GM23338 (cell line): ENCODE results near the gene LNX1. TPM values are rescaled to one million over a fixed set of nuclear protein-coding genes. Genes with fewer than 3 reads are reported as not detected.

Experiments used
- ATAC-seq: fragments of 200-7000 bp; cut with Tn5 transposase; 3 replicates; pipeline ENCODE4 v1.9.1; 2020
- DNase-seq: peaks from one replicate; pipeline ENCODE4 v3.0.0-alpha.2; 2015; ENCODE audit warnings: low spot score
- H2AFZ ChIP-seq: fragments of 200-600 bp; sonication (generic); 2 replicates; pipeline ENCODE4 v1.8.0; 2016; ENCODE audit warnings: antibody characterized with exemption, mild to moderate bottlenecking, moderate library complexity
- H3F3A ChIP-seq: fragments of 200-600 bp; sonication (generic); replicated peaks from 2 replicates; pipeline ENCODE4 v1.8.0; 2017; ENCODE audit warnings: antibody characterized with exemption, mixed run types, low read depth
- H3K27ac ChIP-seq: fragments of 200-600 bp; sonication (generic); 2 replicates; pipeline ENCODE4 v1.6.1; 2016; ENCODE audit warnings: low read depth
- H3K27me3 ChIP-seq: fragments of 200-600 bp; sonication (generic); 2 replicates; pipeline ENCODE4 v1.8.0; 2016; ENCODE audit warnings: mild to moderate bottlenecking, mixed run types, moderate library complexity; ENCODE audit not compliant: insufficient read depth
- H3K36me3 ChIP-seq: fragments of 200-600 bp; sonication (generic); 2 replicates; pipeline ENCODE4 v1.8.0; 2016; ENCODE audit warnings: mild to moderate bottlenecking; ENCODE audit not compliant: insufficient read depth
- H3K4me1 ChIP-seq: fragments of 200-600 bp; sonication (generic); 2 replicates; pipeline ENCODE4 v1.8.0; 2016; ENCODE audit warnings: mild to moderate bottlenecking, moderate library complexity; ENCODE audit not compliant: insufficient read depth
- H3K4me2 ChIP-seq: fragments of 200-600 bp; sonication (generic); 2 replicates; pipeline ENCODE4 v1.7.1; 2017; ENCODE audit warnings: mixed run types
- H3K4me3 ChIP-seq: fragments of 200-600 bp; sonication (generic); 2 replicates; pipeline ENCODE4 v1.6.1; 2016; ENCODE audit warnings: mixed run types
- H3K79me2 ChIP-seq: fragments of 200-600 bp; sonication (generic); replicated peaks from 2 replicates; pipeline ENCODE4 v1.8.0; 2017; ENCODE audit warnings: mild to moderate bottlenecking; ENCODE audit not compliant: insufficient read depth
- H3K9me2 ChIP-seq: fragments of 200-600 bp; sonication (generic); 2 replicates; pipeline ENCODE4 v1.8.0; 2017; ENCODE audit not compliant: insufficient read depth
- H4K20me1 ChIP-seq: fragments of 200-600 bp; sonication (generic); replicated peaks from 2 replicates; pipeline ENCODE4 v1.8.0; 2017; ENCODE audit warnings: mild to moderate bottlenecking; ENCODE audit not compliant: insufficient read depth
- H3K27ac Mint-ChIP-seq: 2 replicates; pipeline ENCODE4 v1.8.0; 2020; ENCODE audit warnings: inconsistent platforms, mild to moderate bottlenecking, moderate library complexity, mixed read lengths
- H3K27me3 Mint-ChIP-seq: 3 replicates; pipeline ENCODE4 v1.8.0; 2022; ENCODE audit warnings: low read depth, mild to moderate bottlenecking, moderate library complexity, mixed read lengths, inconsistent platforms; ENCODE audit not compliant: insufficient read depth, poor library complexity
- H3K36me3 Mint-ChIP-seq: 3 replicates; pipeline ENCODE4 v1.8.0; 2021; ENCODE audit warnings: low read depth, mild to moderate bottlenecking, inconsistent platforms, moderate library complexity, mixed read lengths
- H3K4me1 Mint-ChIP-seq: 3 replicates; pipeline ENCODE4 v1.8.0; 2020; ENCODE audit warnings: mild to moderate bottlenecking, inconsistent platforms, mixed read lengths
- H3K4me3 Mint-ChIP-seq: 3 replicates; pipeline ENCODE4 v1.8.0; 2021; ENCODE audit warnings: moderate library complexity, mild to moderate bottlenecking, inconsistent platforms, mixed read lengths
- H3K9me3 Mint-ChIP-seq: 3 replicates; pipeline ENCODE4 v1.8.0; 2020; ENCODE audit warnings: moderate library complexity, mild to moderate bottlenecking, inconsistent platforms, mixed read lengths
- CREB1 ChIP-seq: fragments of 250-450 bp; sonication (Bioruptor Pico); IDR thresholded peaks from 2 replicates; pipeline ENCODE4 v1.5.0; 2020; ENCODE audit warnings: low read depth, mild to moderate bottlenecking, moderate library complexity
- ETS1 ChIP-seq: IDR thresholded peaks from 2 replicates; pipeline ENCODE4 v1.6.1; 2016; ENCODE audit warnings: antibody characterized with exemption
- EZH2 ChIP-seq: fragments of 200-600 bp; sonication (generic); IDR thresholded peaks from one replicate; pipeline ENCODE4 v1.8.0; 2017; ENCODE audit warnings: antibody characterized with exemption, mild to moderate bottlenecking, low read depth; ENCODE audit not compliant: unreplicated experiment
- EZH2phosphoT487 ChIP-seq: fragments of 200-600 bp; sonication (generic); IDR thresholded peaks from one replicate; pipeline ENCODE4 v1.8.1; 2018; ENCODE audit warnings: antibody characterized with exemption; ENCODE audit not compliant: unreplicated experiment
- JUNB ChIP-seq: IDR thresholded peaks from one replicate; pipeline ENCODE4 v1.6.1; 2016; ENCODE audit warnings: antibody characterized with exemption; ENCODE audit not compliant: unreplicated experiment
- NANOG ChIP-seq: IDR thresholded peaks from 2 replicates; pipeline ENCODE4 v1.6.1; 2016; ENCODE audit warnings: antibody characterized with exemption, borderline replicate concordance
- POLR2AphosphoS5 ChIP-seq: IDR thresholded peaks from 2 replicates; pipeline ENCODE4 v1.6.1; 2016; ENCODE audit warnings: antibody characterized with exemption, low read depth
- STAT1 ChIP-seq: IDR thresholded peaks from one replicate; pipeline ENCODE4 v1.6.1; 2016; ENCODE audit warnings: antibody characterized with exemption; ENCODE audit not compliant: unreplicated experiment
- ZNF114 ChIP-seq: fragments of 250-450 bp; sonication (Bioruptor Pico); IDR thresholded peaks from 2 replicates; pipeline ENCODE4 v1.5.0; 2020; ENCODE audit warnings: mild to moderate bottlenecking, moderate library complexity
- ZNF331 ChIP-seq: fragments of 250-450 bp; sonication (Bioruptor Pico); IDR thresholded peaks from 2 replicates; pipeline ENCODE4 v1.5.0; 2020; ENCODE audit warnings: low read depth, mild to moderate bottlenecking, moderate library complexity
- polyA plus RNA-seq: library from polyadenylated mRNA; unstranded; fragments of >200 nt; fragmentation: Nextera tagmentation; extraction: Ambion mirVana; gene quantifications from 2 replicates; pipeline ENCODE4 v1.2.1, GENCODE V29; 2016
- total RNA-seq: library from RNA; depleted of rRNA; stranded (reverse); fragments of >200 nt; shearing (Covaris generic); gene quantifications from 2 replicates; pipeline ENCODE4 v1.2.3, GENCODE V29; 2014
- TF ChIP-seq, protein P1 (sequence below), 2 experiments: fragments of 200-600 bp in 1 of 2; sonication (generic) in 1 of 2; conservative IDR thresholded peaks; 2 replicates each; pipeline versions ENCODE4 v1.5.1 to v1.6.1; 2016 to 2017; ENCODE audit warnings: antibody characterized with exemption in 2 of 2, low read depth in 2 of 2, mild to moderate bottlenecking in 2 of 2, moderate library complexity in 1 of 2
- TF ChIP-seq, protein P2 (sequence below): fragments of 250-450 bp; sonication (Bioruptor Pico); IDR thresholded peaks from 2 replicates; pipeline ENCODE4 v1.5.0; 2020; ENCODE audit warnings: mild to moderate bottlenecking, moderate library complexity
- TF ChIP-seq, protein P3 (sequence below): IDR thresholded peaks from one replicate; pipeline ENCODE4 v1.6.1; 2018; ENCODE audit warnings: antibody characterized with exemption; ENCODE audit not compliant: unreplicated experiment

The LNX1 gene
- total and polyA plus RNA-seq, 2 experiments from 2014 or later = 5.4 to 6.4 TPM

DNA sequence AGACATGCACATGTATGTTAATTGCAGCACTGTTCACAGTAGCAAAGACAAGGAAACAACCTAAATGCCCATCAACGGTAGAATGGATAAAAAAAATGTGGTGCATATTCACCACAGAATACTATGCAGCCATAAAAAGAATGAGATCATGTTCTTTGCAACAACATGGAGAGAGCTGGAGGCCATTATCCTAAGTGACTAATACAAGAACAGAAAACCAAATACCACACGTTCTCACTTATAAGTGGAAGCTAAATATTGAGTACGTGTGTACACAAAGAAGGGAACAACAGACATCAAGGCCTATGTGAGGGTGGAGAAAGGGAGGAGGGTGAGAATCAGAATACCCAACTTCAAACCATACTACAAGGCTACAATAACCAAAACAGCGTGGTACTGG is 17.4 kb upstream of the LNX1 start:
- Histone ChIP-seq H3K9me2 (no peaks in the 10 kb centered on the region), H2AFZ (no peak overlapping the region), H3K4me1 (no peaks in the 10 kb centered on the region), H3K27ac (no peak overlapping the region), H3K4me3 (no peak overlapping the region), H3K27me3 (no peaks in the 10 kb centered on the region), H3K36me3 (no peaks in the 10 kb centered on the region), H3K79me2 (no peaks in the 10 kb centered on the region), H4K20me1 (no peaks in the 10 kb centered on the region), H3F3A (no peaks in the 10 kb centered on the region), H3K4me2 (no peak overlapping the region)
- Mint-ChIP-seq H3K27ac (no peak overlapping the region), H3K9me3 (peaks cover 4% of the 10 kb centered on the region; the same call in 2 of the 3 replicates), H3K27me3 (peaks cover 2% of the 10 kb centered on the region), H3K36me3 (no peaks in the 10 kb centered on the region), H3K4me3 (no peak overlapping the region), H3K4me1 (no peaks in the 10 kb centered on the region)
- TF ChIP-seq JUNB (no peak), ZNF114 (CRISPR knock-in tag) (no peak), CREB1 (no peak), POLR2AphosphoS5 (no peak), EZH2phosphoT487 (no peak), EZH2 (no peak), ETS1 (no peak), STAT1 (no peak), NANOG (no peak), ZNF331 (CRISPR knock-in tag) (no peak)
- TF ChIP-seq, protein P1, sequence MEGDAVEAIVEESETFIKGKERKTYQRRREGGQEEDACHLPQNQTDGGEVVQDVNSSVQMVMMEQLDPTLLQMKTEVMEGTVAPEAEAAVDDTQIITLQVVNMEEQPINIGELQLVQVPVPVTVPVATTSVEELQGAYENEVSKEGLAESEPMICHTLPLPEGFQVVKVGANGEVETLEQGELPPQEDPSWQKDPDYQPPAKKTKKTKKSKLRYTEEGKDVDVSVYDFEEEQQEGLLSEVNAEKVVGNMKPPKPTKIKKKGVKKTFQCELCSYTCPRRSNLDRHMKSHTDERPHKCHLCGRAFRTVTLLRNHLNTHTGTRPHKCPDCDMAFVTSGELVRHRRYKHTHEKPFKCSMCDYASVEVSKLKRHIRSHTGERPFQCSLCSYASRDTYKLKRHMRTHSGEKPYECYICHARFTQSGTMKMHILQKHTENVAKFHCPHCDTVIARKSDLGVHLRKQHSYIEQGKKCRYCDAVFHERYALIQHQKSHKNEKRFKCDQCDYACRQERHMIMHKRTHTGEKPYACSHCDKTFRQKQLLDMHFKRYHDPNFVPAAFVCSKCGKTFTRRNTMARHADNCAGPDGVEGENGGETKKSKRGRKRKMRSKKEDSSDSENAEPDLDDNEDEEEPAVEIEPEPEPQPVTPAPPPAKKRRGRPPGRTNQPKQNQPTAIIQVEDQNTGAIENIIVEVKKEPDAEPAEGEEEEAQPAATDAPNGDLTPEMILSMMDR (conservative IDR thresholded peaks at IDR 0.05; ENCODE audit: low read depth in 2 of 2) = no peak
- TF ChIP-seq, protein P2, sequence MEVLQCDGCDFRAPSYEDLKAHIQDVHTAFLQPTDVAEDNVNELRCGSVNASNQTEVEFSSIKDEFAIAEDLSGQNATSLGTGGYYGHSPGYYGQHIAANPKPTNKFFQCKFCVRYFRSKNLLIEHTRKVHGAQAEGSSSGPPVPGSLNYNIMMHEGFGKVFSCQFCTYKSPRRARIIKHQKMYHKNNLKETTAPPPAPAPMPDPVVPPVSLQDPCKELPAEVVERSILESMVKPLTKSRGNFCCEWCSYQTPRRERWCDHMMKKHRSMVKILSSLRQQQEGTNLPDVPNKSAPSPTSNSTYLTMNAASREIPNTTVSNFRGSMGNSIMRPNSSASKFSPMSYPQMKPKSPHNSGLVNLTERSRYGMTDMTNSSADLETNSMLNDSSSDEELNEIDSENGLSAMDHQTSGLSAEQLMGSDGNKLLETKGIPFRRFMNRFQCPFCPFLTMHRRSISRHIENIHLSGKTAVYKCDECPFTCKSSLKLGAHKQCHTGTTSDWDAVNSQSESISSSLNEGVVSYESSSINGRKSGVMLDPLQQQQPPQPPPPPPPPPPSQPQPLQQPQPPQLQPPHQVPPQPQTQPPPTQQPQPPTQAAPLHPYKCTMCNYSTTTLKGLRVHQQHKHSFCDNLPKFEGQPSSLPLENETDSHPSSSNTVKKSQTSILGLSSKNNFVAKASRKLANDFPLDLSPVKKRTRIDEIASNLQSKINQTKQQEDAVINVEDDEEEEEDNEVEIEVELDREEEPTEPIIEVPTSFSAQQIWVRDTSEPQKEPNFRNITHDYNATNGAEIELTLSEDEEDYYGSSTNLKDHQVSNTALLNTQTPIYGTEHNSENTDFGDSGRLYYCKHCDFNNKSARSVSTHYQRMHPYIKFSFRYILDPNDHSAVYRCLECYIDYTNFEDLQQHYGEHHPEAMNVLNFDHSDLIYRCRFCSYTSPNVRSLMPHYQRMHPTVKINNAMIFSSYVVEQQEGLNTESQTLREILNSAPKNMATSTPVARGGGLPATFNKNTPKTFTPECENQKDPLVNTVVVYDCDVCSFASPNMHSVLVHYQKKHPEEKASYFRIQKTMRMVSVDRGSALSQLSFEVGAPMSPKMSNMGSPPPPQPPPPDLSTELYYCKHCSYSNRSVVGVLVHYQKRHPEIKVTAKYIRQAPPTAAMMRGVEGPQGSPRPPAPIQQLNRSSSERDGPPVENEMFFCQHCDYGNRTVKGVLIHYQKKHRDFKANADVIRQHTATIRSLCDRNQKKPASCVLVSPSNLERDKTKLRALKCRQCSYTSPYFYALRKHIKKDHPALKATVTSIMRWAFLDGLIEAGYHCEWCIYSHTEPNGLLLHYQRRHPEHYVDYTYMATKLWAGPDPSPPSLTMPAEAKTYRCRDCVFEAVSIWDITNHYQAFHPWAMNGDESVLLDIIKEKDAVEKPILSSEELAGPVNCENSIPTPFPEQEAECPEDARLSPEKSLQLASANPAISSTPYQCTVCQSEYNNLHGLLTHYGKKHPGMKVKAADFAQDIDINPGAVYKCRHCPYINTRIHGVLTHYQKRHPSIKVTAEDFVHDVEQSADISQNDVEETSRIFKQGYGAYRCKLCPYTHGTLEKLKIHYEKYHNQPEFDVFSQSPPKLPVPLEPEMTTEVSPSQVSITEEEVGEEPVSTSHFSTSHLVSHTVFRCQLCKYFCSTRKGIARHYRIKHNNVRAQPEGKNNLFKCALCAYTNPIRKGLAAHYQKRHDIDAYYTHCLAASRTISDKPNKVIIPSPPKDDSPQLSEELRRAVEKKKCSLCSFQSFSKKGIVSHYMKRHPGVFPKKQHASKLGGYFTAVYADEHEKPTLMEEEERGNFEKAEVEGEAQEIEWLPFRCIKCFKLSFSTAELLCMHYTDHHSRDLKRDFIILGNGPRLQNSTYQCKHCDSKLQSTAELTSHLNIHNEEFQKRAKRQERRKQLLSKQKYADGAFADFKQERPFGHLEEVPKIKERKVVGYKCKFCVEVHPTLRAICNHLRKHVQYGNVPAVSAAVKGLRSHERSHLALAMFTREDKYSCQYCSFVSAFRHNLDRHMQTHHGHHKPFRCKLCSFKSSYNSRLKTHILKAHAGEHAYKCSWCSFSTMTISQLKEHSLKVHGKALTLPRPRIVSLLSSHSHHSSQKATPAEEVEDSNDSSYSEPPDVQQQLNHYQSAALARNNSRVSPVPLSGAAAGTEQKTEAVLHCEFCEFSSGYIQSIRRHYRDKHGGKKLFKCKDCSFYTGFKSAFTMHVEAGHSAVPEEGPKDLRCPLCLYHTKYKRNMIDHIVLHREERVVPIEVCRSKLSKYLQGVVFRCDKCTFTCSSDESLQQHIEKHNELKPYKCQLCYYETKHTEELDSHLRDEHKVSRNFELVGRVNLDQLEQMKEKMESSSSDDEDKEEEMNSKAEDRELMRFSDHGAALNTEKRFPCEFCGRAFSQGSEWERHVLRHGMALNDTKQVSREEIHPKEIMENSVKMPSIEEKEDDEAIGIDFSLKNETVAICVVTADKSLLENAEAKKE (CRISPR knock-in tag) = no peak
- TF ChIP-seq, protein P3, sequence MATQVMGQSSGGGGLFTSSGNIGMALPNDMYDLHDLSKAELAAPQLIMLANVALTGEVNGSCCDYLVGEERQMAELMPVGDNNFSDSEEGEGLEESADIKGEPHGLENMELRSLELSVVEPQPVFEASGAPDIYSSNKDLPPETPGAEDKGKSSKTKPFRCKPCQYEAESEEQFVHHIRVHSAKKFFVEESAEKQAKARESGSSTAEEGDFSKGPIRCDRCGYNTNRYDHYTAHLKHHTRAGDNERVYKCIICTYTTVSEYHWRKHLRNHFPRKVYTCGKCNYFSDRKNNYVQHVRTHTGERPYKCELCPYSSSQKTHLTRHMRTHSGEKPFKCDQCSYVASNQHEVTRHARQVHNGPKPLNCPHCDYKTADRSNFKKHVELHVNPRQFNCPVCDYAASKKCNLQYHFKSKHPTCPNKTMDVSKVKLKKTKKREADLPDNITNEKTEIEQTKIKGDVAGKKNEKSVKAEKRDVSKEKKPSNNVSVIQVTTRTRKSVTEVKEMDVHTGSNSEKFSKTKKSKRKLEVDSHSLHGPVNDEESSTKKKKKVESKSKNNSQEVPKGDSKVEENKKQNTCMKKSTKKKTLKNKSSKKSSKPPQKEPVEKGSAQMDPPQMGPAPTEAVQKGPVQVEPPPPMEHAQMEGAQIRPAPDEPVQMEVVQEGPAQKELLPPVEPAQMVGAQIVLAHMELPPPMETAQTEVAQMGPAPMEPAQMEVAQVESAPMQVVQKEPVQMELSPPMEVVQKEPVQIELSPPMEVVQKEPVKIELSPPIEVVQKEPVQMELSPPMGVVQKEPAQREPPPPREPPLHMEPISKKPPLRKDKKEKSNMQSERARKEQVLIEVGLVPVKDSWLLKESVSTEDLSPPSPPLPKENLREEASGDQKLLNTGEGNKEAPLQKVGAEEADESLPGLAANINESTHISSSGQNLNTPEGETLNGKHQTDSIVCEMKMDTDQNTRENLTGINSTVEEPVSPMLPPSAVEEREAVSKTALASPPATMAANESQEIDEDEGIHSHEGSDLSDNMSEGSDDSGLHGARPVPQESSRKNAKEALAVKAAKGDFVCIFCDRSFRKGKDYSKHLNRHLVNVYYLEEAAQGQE = no peak
- no peak for DNase-seq
- no peak for ATAC-seq
